GM23248 (cell line): ENCODE data around the gene INO80E. TPM values are rescaled to one million over a fixed set of nuclear protein-coding genes. Genes with fewer than 3 reads are reported as not detected.

ENCODE experiments used
- DNase-seq: peaks from one replicate; pipeline ENCODE4 v3.0.0-alpha.2; 2015
- H2AFZ ChIP-seq: fragments of 200-600 bp; sonication (generic); 2 replicates; pipeline ENCODE4 v1.6.1; 2016; ENCODE audit warnings: antibody characterized with exemption
- H3F3A ChIP-seq: fragments of 200-600 bp; sonication (generic); 2 replicates; pipeline ENCODE4 v1.6.1; 2016; ENCODE audit warnings: mild to moderate bottlenecking, antibody characterized with exemption, mixed run types; ENCODE audit not compliant: insufficient read depth
- H3K27ac ChIP-seq: fragments of 200-600 bp; sonication (generic); 2 replicates; pipeline ENCODE4 v1.5.1; 2016; ENCODE audit warnings: mild to moderate bottlenecking
- H3K27me3 ChIP-seq: fragments of 200-600 bp; sonication (generic); replicated peaks from 2 replicates; pipeline ENCODE4 v1.6.1; 2016; ENCODE audit warnings: mild to moderate bottlenecking; ENCODE audit not compliant: insufficient read depth
- H3K36me3 ChIP-seq: fragments of 200-600 bp; sonication (generic); 2 replicates; pipeline ENCODE4 v1.6.1; 2016; ENCODE audit warnings: low read depth, mild to moderate bottlenecking
- H3K4me1 ChIP-seq: fragments of 200-600 bp; sonication (generic); 2 replicates; pipeline ENCODE4 v1.6.1; 2016; ENCODE audit warnings: mild to moderate bottlenecking; ENCODE audit not compliant: insufficient read depth
- H3K4me2 ChIP-seq: fragments of 200-600 bp; sonication (generic); one replicate; pipeline ENCODE4 v1.6.1; 2016; ENCODE audit warnings: mild to moderate bottlenecking; ENCODE audit not compliant: unreplicated experiment
- H3K4me3 ChIP-seq: fragments of 200-600 bp; sonication (generic); 2 replicates; pipeline ENCODE4 v1.5.1; 2016; ENCODE audit warnings: mild to moderate bottlenecking
- H3K79me2 ChIP-seq: fragments of 200-600 bp; sonication (generic); 2 replicates; pipeline ENCODE4 v1.6.1; 2016; ENCODE audit warnings: mild to moderate bottlenecking; ENCODE audit not compliant: insufficient read depth
- H3K9ac ChIP-seq: fragments of 200-600 bp; sonication (generic); 2 replicates; pipeline ENCODE4 v1.6.1; 2016; ENCODE audit warnings: mild to moderate bottlenecking
- H3K9me2 ChIP-seq: fragments of 200-600 bp; sonication (generic); 2 replicates; pipeline ENCODE4 v1.6.1; 2016; ENCODE audit warnings: mixed run types, mild to moderate bottlenecking, moderate library complexity; ENCODE audit not compliant: insufficient read depth
- H3K9me3 ChIP-seq: fragments of 200-600 bp; sonication (generic); one replicate; pipeline ENCODE4 v1.6.1; 2017; ENCODE audit warnings: low read depth
- H4K20me1 ChIP-seq: fragments of 200-600 bp; sonication (generic); 2 replicates; pipeline ENCODE4 v1.6.0; 2016; ENCODE audit not compliant: insufficient read depth
- EZH2 ChIP-seq: fragments of 200-600 bp; sonication (generic); IDR thresholded peaks from 2 replicates; pipeline ENCODE4 v1.6.1; 2018; ENCODE audit warnings: antibody characterized with exemption, mild to moderate bottlenecking; ENCODE audit not compliant: insufficient read depth, poor library complexity, severe bottlenecking
- EZH2phosphoT487 ChIP-seq: fragments of 200-600 bp; sonication (generic); IDR thresholded peaks from 2 replicates; pipeline ENCODE4 v1.6.1; 2018; ENCODE audit warnings: antibody characterized with exemption, moderate library complexity, mild to moderate bottlenecking, low read depth; ENCODE audit not compliant: insufficient read depth
- WGBS, 2 experiments: methylation state at CpG; one replicate each; pipeline ENCODE4 v1.1.6; 2015 to 2017; ENCODE audit warnings: low lambda C conversion rate in 2 of 2, low coverage in 1 of 2; ENCODE audit errors: missing lambda C conversion rate in 2 of 2; 5-methylcytosine and 5-hydroxymethylcytosine counted together
- in situ Hi-C: fragments of 300-500 bp; cut with MboI; formaldehyde crosslinking; loops from 2 replicates; pipeline ENCODE4 v1.15.0; 2020
- polyA plus RNA-seq: library from polyadenylated mRNA; unstranded; fragments of >200 nt; fragmentation: Nextera tagmentation; extraction: Ambion mirVana; gene quantifications from 2 replicates; pipeline ENCODE4 v1.2.1, GENCODE V29; 2016
- total RNA-seq: library from RNA; depleted of rRNA; stranded (reverse); fragments of >200 nt; shearing (Covaris generic); gene quantifications from 2 replicates; pipeline ENCODE4 v1.2.3, GENCODE V29; 2014

The INO80E gene
- total and polyA plus RNA-seq, 2 experiments from 2014 or later = 32.3 to 51.1 TPM

DNA sequence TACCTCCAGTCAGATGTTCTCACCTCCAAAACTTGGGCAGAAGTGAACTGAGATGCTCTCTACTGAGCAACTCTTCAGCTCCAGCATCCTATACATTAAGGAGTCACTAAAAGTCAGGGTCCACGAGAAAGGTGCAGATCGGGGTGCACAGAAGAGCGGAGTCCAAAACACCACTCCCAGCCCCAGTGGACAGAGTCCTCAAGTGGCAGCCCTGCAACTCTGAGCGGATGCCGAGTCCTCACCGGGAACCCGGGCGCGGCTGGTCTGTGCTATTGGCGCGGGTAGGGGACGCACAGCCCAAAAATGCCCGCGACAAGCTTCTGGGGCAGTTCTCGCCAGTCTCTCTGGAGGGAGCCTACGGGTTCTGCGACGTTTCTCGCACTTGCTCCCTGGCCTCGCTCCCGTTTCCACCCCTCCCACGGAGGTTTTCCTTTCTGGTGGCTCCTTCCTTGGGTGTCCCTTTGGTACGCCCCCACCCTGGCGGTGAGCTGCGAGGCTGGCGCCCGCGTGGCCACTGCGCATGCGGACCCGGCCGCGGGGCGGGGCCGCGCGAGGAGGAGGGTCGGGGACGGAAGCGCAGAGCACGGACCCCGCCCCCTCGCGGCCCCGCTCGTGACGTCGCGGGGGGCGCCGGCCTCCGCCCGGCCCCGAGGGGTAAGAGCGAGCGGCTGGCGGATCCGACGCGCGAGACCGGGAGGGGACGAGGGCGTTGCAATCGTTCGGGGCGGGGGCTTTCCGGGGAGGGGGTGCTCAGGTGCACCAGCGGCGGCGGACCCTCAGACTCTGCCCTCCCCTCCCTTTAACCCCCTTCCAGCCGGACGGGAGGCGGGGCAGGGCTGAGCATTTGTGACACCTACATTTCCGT, 34.3 kb upstream of the INO80E start, which contains the start of gene TMEM219:
TMEM219 (plus strand) TSS at position 601 of the 865 bp plus-strand sequence. CDS start 1,065 bp downstream, outside the sequence.
- Histone ChIP-seq H3K4me3 (peak within 1 kb of the TSS; percentile 78), H3K36me3 (no peaks in the 10 kb centered on the region)
- in situ Hi-C loops = no loop called here

DNA sequence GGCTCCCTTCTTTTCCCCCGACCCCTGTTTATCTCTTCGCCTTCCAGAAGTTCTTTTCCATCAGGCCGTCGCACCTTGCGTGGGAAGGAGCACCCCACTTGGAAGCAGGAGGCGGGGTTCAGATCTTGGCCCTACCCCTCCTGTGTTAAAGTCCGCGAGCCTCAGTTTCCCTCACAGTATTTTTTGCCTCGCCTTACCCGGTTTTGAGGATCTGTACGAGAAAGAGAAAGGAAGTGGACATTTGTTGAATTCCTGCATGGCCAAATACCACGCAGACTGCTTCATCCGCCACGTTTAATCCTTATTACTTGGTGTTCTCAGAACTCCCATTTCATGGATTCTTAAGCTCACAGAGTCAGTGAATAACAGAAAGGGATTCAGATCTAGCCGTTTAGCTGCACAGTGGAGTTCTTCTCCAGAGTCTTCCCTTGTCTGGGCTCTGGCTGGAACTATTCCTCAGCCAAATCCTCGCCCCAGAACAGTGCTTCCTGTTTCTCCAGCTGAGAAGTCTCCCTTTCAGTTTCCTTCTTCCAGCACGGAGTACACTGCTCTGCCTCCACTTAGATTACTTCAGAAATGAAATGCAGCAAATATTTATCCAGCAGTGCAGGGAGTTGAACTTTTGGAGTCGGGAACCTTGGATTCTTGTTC, 33.6 kb upstream of the INO80E start:
- peak; percentile 58 for DNase-seq
- Histone ChIP-seq H2AFZ (peak overlapping the region; percentile 77), H3K4me2 (peak overlapping the region; percentile 95), H3K9me2 (no peaks in the 10 kb centered on the region), H3K79me2 (peaks cover 23% of the 10 kb centered on the region), H3K9ac (peak overlapping the region; percentile 87), H4K20me1 (no peaks in the 10 kb centered on the region), H3K27me3 (no peaks in the 10 kb centered on the region), H3F3A (no peaks in the 10 kb centered on the region), H3K4me3 (peak overlapping the region; percentile 78), H3K27ac (peak overlapping the region; percentile 74), H3K9me3 (no peaks in the 10 kb centered on the region), H3K4me1 (peaks cover 9% of the 10 kb centered on the region; the same call in 1 of the 2 replicates), H3K36me3 (no peaks in the 10 kb centered on the region)
- in situ Hi-C loops = no loop called here
- 1 to 2% methylated on average over 18 of the region's 18 CpGs for WGBS, 2 experiments
- no peak for TF ChIP-seq EZH2

More for the DNA sequence above, 34.3 kb upstream of the INO80E start, which contains the start of gene TMEM219:
- peaks cover 23% of the 10 kb centered on the region for H3K79me2 ChIP-seq
- no peaks in the 10 kb centered on the region for H3K9me3 ChIP-seq
- no peaks in the 10 kb centered on the region for H3F3A ChIP-seq
- 1 to 3% methylated on average over 33 to 69 of the region's 75 CpGs for WGBS, 2 experiments
- H2AFZ ChIP-seq = peak within 1 kb of the TSS; percentile 77
- H3K9me2 ChIP-seq = no peaks in the 10 kb centered on the region
- H3K27me3 ChIP-seq = no peaks in the 10 kb centered on the region
- peak within 1 kb of the TSS; percentile 87 for H3K9ac ChIP-seq
- H3K27ac ChIP-seq = peak within 1 kb of the TSS; percentile 74
- no peaks in the 10 kb centered on the region for H4K20me1 ChIP-seq
- TF ChIP-seq EZH2 (no peak), EZH2phosphoT487 (no peak)
- H3K4me1 ChIP-seq = peaks cover 9% of the 10 kb centered on the region; the same call in 1 of the 2 replicates
- peak within 1 kb of the TSS; percentile 95 for H3K4me2 ChIP-seq
- DNase-seq = peak; percentile 94

- peak overlapping the region; percentile 77 for H2AFZ ChIP-seq
- peak overlapping the region; percentile 87 for H3K9ac ChIP-seq
- peaks cover 3% of the 10 kb centered on the region for H3K36me3 ChIP-seq
- in situ Hi-C loops = no loop called here
- H3K9me3 ChIP-seq = no peaks in the 10 kb centered on the region
- no peaks in the 10 kb centered on the region for H3K27me3 ChIP-seq
- peaks cover 23% of the 10 kb centered on the region for H3K79me2 ChIP-seq
- peak overlapping the region; percentile 78 for H3K4me3 ChIP-seq
- H3K9me2 ChIP-seq = no peaks in the 10 kb centered on the region
- peaks cover 9% of the 10 kb centered on the region; the same call in 1 of the 2 replicates for H3K4me1 ChIP-seq
- H4K20me1 ChIP-seq = no peaks in the 10 kb centered on the region
- peak overlapping the region; percentile 74 for H3K27ac ChIP-seq
- H3K4me2 ChIP-seq = peak overlapping the region; percentile 95
- no peaks in the 10 kb centered on the region for H3F3A ChIP-seq
- no peak for DNase-seq
- 84 to 85% methylated on average over 14 of the region's 14 CpGs for WGBS, 2 experiments
- no peak for TF ChIP-seq EZH2
- TF ChIP-seq EZH2phosphoT487 = no peak
Measured at GRCh38 chr16:29963021-29963743, 32.9 kb upstream of the INO80E start.

DNA sequence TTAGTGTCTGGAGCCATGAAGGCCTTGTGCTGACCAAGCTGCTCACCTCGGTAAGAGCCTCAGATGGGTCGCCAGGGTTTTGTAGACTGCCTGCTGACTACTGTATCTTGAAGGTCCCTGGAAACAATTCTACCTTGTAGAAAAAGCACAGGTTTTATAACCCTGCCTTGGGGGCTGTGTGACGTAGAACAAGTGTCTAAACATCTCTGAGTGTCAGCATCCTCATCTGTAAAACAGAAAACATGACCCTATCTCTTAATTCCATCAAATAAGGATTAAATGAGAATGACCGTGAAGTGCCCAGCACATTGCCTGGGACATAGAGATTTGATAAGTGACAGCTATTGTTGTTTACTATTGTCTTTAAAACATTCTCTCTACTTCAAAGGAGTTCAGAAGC, 27.8 kb upstream of the INO80E start:
- Histone ChIP-seq H3F3A (peaks cover 14% of the 10 kb centered on the region; the same call in 1 of the 2 replicates), H3K27me3 (no peaks in the 10 kb centered on the region), H2AFZ (no peak overlapping the region), H3K9me2 (no peaks in the 10 kb centered on the region), H3K4me2 (no peak overlapping the region), H3K79me2 (peaks cover 13% of the 10 kb centered on the region), H3K27ac (no peak overlapping the region), H3K4me1 (no peaks in the 10 kb centered on the region), H3K4me3 (no peak overlapping the region), H3K9me3 (no peaks in the 10 kb centered on the region), H3K36me3 (peaks cover 11% of the 10 kb centered on the region), H4K20me1 (no peaks in the 10 kb centered on the region), H3K9ac (no peak overlapping the region)
- WGBS, 2 experiments = 88 to 94% methylated on average over 4 of the region's 4 CpGs
- in situ Hi-C loops = no loop called here
- TF ChIP-seq EZH2 (no peak), EZH2phosphoT487 (no peak)
- DNase-seq = no peak
